ENCODE data around the gene IRX4.

Gene IRX4

GRCh38 chr5:1867114-1867814 lies 15.5 kb downstream of the IRX4 start:
- H3K27me3 ChIP-seq (ENCODE audit: control insufficient read depth, insufficient read depth, low read length): peaks cover 7% of the 10 kb centered on the region
- H3K4me3 ChIP-seq (ENCODE audit: low read length): no peak overlapping the region
- no peak overlapping the region for H3K27ac ChIP-seq (ENCODE audit: low read depth, low read length)
- no peaks in the 10 kb centered on the region for H3K4me1 ChIP-seq (ENCODE audit: control insufficient read depth, insufficient read depth, low read length)
- H3K36me3 ChIP-seq (ENCODE audit: control insufficient read depth, insufficient read depth, low read length): no peaks in the 10 kb centered on the region
- H3K9ac ChIP-seq (ENCODE audit: low read length): no peak overlapping the region

- Histone ChIP-seq H3K27me3 (ENCODE audit: control insufficient read depth, insufficient read depth, low read length) (peaks cover 5% of the 10 kb centered on the region), H3K4me3 (ENCODE audit: low read length) (no peak overlapping the region), H3K4me1 (ENCODE audit: control insufficient read depth, insufficient read depth, low read length) (no peaks in the 10 kb centered on the region), H3K27ac (ENCODE audit: low read depth, low read length) (no peak overlapping the region), H3K36me3 (ENCODE audit: control insufficient read depth, insufficient read depth, low read length) (no peaks in the 10 kb centered on the region), H3K9ac (ENCODE audit: low read length) (no peak overlapping the region)
These were observed 16.8 kb downstream of the IRX4 start for GRCh38 chr5:1865948-1866347.

GRCh38 chr5:1865486-1865885 lies 17.2 kb downstream of the IRX4 start:
- Histone ChIP-seq H3K27ac (ENCODE audit: low read depth, low read length) (no peak overlapping the region), H3K27me3 (ENCODE audit: control insufficient read depth, insufficient read depth, low read length) (peaks cover 5% of the 10 kb centered on the region), H3K9ac (ENCODE audit: low read length) (no peak overlapping the region), H3K4me1 (ENCODE audit: control insufficient read depth, insufficient read depth, low read length) (no peaks in the 10 kb centered on the region), H3K36me3 (ENCODE audit: control insufficient read depth, insufficient read depth, low read length) (no peaks in the 10 kb centered on the region), H3K4me3 (ENCODE audit: low read length) (no peak overlapping the region)

- H3K4me3 ChIP-seq (ENCODE audit: low read length): no peak overlapping the region
- peaks cover 5% of the 10 kb centered on the region for H3K27me3 ChIP-seq (ENCODE audit: control insufficient read depth, insufficient read depth, low read length)
- H3K4me1 ChIP-seq (ENCODE audit: control insufficient read depth, insufficient read depth, low read length): no peaks in the 10 kb centered on the region
- no peak overlapping the region for H3K9ac ChIP-seq (ENCODE audit: low read length)
- no peak overlapping the region for H3K27ac ChIP-seq (ENCODE audit: low read depth, low read length)
- no peaks in the 10 kb centered on the region for H3K36me3 ChIP-seq (ENCODE audit: control insufficient read depth, insufficient read depth, low read length)
These were observed 17.8 kb downstream of the IRX4 start for GRCh38 chr5:1864896-1865440.

GRCh38 chr5:1860949-1861348 lies 21.8 kb downstream of the IRX4 start:
- Histone ChIP-seq H3K9ac (ENCODE audit: low read length) (no peak overlapping the region), H3K4me1 (ENCODE audit: control insufficient read depth, insufficient read depth, low read length) (no peaks in the 10 kb centered on the region), H3K27me3 (ENCODE audit: control insufficient read depth, insufficient read depth, low read length) (peaks cover 3% of the 10 kb centered on the region), H3K4me3 (ENCODE audit: low read length) (no peak overlapping the region), H3K27ac (ENCODE audit: low read depth, low read length) (no peak overlapping the region), H3K36me3 (ENCODE audit: control insufficient read depth, insufficient read depth, low read length) (no peaks in the 10 kb centered on the region)

GRCh38 chr5:1860021-1860610 lies 22.6 kb downstream of the IRX4 start:
- peaks cover 3% of the 10 kb centered on the region for H3K27me3 ChIP-seq (ENCODE audit: control insufficient read depth, insufficient read depth, low read length)
- H3K9ac ChIP-seq (ENCODE audit: low read length): no peak overlapping the region

GRCh38 chr5:1859099-1859498 lies 23.6 kb downstream of the IRX4 start:
- H3K27ac ChIP-seq (ENCODE audit: low read depth, low read length): no peak overlapping the region
- H3K4me3 ChIP-seq (ENCODE audit: low read length): no peak overlapping the region
- no peaks in the 10 kb centered on the region for H3K4me1 ChIP-seq (ENCODE audit: control insufficient read depth, insufficient read depth, low read length)
- H3K9ac ChIP-seq (ENCODE audit: low read length): no peak overlapping the region
- H3K27me3 ChIP-seq (ENCODE audit: control insufficient read depth, insufficient read depth, low read length): no peaks in the 10 kb centered on the region
- no peaks in the 10 kb centered on the region for H3K36me3 ChIP-seq (ENCODE audit: control insufficient read depth, insufficient read depth, low read length)

More at GRCh38 chr5:1860021-1860610, 22.6 kb downstream of the IRX4 start:
- Histone ChIP-seq H3K27ac (ENCODE audit: low read depth, low read length) (no peak overlapping the region), H3K36me3 (ENCODE audit: control insufficient read depth, insufficient read depth, low read length) (no peaks in the 10 kb centered on the region), H3K4me1 (ENCODE audit: control insufficient read depth, insufficient read depth, low read length) (no peaks in the 10 kb centered on the region), H3K4me3 (ENCODE audit: low read length) (no peak overlapping the region)

- Histone ChIP-seq H3K4me3 (ENCODE audit: low read length) (no peak overlapping the region), H3K36me3 (ENCODE audit: control insufficient read depth, insufficient read depth, low read length) (no peaks in the 10 kb centered on the region), H3K9ac (ENCODE audit: low read length) (no peak overlapping the region), H3K27me3 (ENCODE audit: control insufficient read depth, insufficient read depth, low read length) (peaks cover 5% of the 10 kb centered on the region), H3K4me1 (ENCODE audit: control insufficient read depth, insufficient read depth, low read length) (no peaks in the 10 kb centered on the region), H3K27ac (ENCODE audit: low read depth, low read length) (no peak overlapping the region)
These were observed 24.3 kb downstream of the IRX4 start for GRCh38 chr5:1858436-1858835.

- Histone ChIP-seq H3K27ac (ENCODE audit: low read depth, low read length) (no peak overlapping the region), H3K9ac (ENCODE audit: low read length) (no peak overlapping the region), H3K27me3 (ENCODE audit: control insufficient read depth, insufficient read depth, low read length) (peaks cover 6% of the 10 kb centered on the region), H3K4me3 (ENCODE audit: low read length) (no peak overlapping the region), H3K36me3 (ENCODE audit: control insufficient read depth, insufficient read depth, low read length) (no peaks in the 10 kb centered on the region), H3K4me1 (ENCODE audit: control insufficient read depth, insufficient read depth, low read length) (no peaks in the 10 kb centered on the region)
These were observed 25.5 kb downstream of the IRX4 start for GRCh38 chr5:1857256-1857600.

GRCh38 chr5:1856596-1857255 lies 26.0 kb downstream of the IRX4 start:
- Histone ChIP-seq H3K27ac (ENCODE audit: low read depth, low read length) (no peak overlapping the region), H3K36me3 (ENCODE audit: control insufficient read depth, insufficient read depth, low read length) (no peaks in the 10 kb centered on the region), H3K9ac (ENCODE audit: low read length) (no peak overlapping the region), H3K4me1 (ENCODE audit: control insufficient read depth, insufficient read depth, low read length) (no peaks in the 10 kb centered on the region), H3K27me3 (ENCODE audit: control insufficient read depth, insufficient read depth, low read length) (peaks cover 10% of the 10 kb centered on the region), H3K4me3 (ENCODE audit: low read length) (no peak overlapping the region)

GRCh38 chr5:1855596-1855995 lies 27.1 kb downstream of the IRX4 start:
- Histone ChIP-seq H3K27me3 (ENCODE audit: control insufficient read depth, insufficient read depth, low read length) (peaks cover 15% of the 10 kb centered on the region), H3K9ac (ENCODE audit: low read length) (no peak overlapping the region), H3K36me3 (ENCODE audit: control insufficient read depth, insufficient read depth, low read length) (no peaks in the 10 kb centered on the region), H3K4me1 (ENCODE audit: control insufficient read depth, insufficient read depth, low read length) (no peaks in the 10 kb centered on the region), H3K27ac (ENCODE audit: low read depth, low read length) (no peak overlapping the region), H3K4me3 (ENCODE audit: low read length) (no peak overlapping the region)

- Histone ChIP-seq H3K9ac (ENCODE audit: low read length) (no peak overlapping the region), H3K27me3 (ENCODE audit: control insufficient read depth, insufficient read depth, low read length) (peaks cover 15% of the 10 kb centered on the region), H3K27ac (ENCODE audit: low read depth, low read length) (no peak overlapping the region), H3K36me3 (ENCODE audit: control insufficient read depth, insufficient read depth, low read length) (no peaks in the 10 kb centered on the region), H3K4me1 (ENCODE audit: control insufficient read depth, insufficient read depth, low read length) (no peaks in the 10 kb centered on the region), H3K4me3 (ENCODE audit: low read length) (no peak overlapping the region)
These were observed 27.6 kb downstream of the IRX4 start for GRCh38 chr5:1855075-1855474.

Data from rectal smooth muscle tissue (tissue), 1 donor.